Inferior parietal cortex (tissue), 1 donor: ENCODE results near the gene CHSY3.

Source experiments
- DNase-seq: peaks from one replicate; pipeline ENCODE4 v3.0.0-alpha.2; 2016; ENCODE audit errors: extremely low spot score

CHSY3 gene

DNA sequence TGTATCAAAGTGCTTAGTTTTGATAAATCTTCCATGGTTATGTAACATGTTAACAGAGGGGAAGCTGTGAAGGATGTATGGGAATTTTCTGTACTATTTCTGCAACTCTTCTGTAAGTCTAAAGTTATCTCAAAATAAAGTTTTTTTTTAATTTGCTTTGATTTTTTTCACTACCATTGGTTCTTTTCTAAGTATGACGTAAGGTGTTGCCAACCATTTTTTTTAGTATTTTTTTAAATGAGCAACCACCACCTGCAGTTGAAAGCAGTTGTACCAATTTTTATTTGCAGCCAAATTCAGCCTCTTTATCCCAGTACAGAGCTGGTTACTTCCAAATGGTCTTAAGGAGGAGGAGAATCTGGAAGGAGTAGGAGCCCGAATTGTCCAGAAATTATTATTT lies 192.2 kb downstream of the CHSY3 start:
- DNase-seq, result no peak

DNA sequence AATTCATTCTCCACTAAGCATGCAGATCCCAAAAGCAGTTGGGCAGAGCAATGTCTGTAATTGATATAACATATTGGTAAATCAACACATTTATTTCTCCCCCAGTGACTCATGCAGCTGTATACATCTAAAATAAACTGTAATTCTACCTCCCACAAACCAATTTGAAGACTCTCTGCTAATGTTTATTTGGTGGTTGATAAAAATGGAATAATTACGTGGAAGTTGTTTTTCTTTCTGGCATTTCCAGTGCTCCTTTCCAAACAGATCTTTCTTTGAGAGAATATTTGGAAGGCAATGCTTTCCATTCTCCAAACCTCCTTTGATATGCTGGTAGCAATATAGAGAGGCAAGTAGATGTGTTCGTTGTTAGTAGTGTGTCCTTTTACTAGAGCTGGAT lies 194.7 kb downstream of the CHSY3 start:
- DNase-seq, result no peak

DNA sequence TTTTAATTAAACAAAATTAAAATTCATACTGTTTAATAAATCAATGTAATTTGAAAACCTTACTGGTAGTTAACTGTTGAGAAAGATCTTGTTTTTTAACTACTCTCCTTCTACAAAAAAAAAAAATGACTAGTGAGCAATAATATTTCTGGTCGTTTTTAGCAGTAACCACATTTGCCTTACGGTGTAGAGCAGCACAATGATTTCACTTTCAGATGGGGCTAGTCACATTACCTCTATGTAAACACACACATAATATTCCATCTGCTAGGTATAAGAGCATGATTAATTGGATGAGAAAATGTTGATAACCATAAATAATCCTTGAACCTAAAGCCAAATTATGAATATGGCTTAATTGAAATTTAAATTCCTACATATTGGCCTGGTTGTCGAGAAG lies 198.1 kb downstream of the CHSY3 start:
- no peak for DNase-seq

- no peak for DNase-seq
Measured at GRCh38 chr5:130102960-130103359, 198.7 kb downstream of the CHSY3 start.

DNA sequence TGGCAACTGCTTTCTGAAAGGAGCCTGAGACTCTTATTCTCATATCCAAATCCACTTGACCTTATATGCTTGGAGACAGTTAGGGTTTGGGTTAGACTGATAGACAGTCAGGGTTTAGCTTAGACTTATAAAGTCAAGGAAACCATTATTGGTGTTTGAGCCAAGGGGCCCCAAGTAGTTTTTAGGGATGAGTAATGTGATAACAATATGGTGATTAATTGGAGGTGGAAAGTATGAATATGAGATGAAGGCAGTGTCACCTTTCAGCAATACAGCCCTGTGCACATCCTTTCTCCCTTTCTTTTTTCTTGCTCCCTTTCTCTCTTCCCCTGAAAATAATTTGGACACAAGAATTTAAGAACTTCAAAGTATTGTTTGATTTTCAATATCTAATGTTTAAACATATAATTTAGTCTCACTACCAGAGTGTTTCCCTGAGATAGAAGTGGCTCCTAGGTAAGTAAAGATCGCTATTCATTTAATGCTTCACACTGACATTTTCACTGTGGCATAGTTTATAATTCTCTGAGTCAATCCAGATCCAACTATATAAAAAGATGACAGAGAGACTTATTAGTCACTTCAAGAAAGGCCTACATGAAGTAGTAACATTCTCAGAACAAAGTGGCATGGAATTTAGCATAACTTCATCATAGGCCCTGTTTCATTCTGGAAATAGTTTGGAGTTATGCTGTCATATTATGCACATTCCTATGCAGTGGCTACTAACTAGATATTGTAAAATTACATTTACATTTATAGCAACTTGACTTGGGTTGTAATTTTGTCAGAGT lies 200.8 kb downstream of the CHSY3 start:
- DNase-seq, result no peak

- no peak for DNase-seq
Measured at GRCh38 chr5:130106480-130106879, 202.2 kb downstream of the CHSY3 start.

DNA sequence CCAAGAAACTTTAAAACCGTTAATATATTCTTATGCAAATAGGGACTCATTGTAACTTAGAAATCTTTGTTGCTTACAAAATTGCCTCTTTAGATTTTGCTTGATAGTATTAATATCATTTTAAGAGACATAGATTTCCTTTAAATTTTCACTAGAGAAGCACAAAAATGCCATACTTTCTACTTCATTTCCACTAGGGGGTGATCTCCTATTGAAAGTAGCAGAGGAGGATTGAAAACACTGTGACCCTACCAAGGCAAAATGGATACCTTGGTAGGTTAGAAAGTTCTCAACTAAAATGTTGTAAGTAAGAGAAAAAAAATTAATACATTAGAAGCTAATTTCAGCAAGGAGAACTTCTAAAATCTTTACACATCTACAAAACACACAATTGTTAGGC lies 204.9 kb downstream of the CHSY3 start:
- no peak for DNase-seq

GRCh38 chr5:130110328-130110727 lies 206.1 kb downstream of the CHSY3 start:
- DNase-seq, result no peak

GRCh38 chr5:130111746-130112145 lies 207.5 kb downstream of the CHSY3 start:
- no peak for DNase-seq

GRCh38 chr5:130112246-130112645 lies 208.0 kb downstream of the CHSY3 start:
- DNase-seq, result no peak

DNA sequence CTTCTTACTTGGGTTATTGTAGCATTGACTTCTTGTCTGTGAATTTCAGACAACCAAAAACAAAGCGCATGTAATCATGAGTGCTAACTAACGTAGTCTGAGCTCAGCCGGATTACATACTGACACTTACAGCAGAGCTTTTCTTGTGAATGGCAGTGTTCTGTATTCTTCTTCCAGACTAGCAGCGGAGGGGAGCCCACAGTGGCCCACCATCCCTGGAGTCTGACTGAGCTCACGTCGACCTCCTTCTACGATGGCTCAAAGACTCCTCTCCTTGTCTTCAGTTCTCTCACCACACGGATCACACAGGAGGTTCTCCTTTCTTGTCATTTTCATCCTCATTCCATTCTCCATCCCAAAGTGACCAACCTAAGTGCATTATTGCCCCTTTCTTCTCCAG lies 211.4 kb downstream of the CHSY3 start:
- no peak for DNase-seq

DNA sequence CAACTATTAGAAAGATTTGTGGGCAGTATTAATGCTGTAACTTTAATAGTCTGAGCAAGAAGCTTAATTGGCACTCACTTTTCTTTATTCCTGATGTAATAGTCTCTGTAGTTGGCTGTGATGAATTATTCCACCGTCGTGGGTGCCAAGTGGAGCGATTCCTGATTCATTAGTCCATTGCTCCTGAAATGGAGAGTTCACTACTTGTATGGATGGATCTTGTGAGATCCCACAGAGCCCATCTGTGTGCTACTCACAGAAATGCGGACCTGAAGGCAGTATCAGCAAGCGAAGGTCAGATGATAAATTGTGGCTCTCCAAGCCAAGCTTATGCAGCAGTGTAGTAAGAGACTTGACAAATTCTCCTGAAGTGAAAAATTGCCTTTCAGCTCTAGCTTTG lies 212.2 kb downstream of the CHSY3 start:
- DNase-seq, result no peak

DNA sequence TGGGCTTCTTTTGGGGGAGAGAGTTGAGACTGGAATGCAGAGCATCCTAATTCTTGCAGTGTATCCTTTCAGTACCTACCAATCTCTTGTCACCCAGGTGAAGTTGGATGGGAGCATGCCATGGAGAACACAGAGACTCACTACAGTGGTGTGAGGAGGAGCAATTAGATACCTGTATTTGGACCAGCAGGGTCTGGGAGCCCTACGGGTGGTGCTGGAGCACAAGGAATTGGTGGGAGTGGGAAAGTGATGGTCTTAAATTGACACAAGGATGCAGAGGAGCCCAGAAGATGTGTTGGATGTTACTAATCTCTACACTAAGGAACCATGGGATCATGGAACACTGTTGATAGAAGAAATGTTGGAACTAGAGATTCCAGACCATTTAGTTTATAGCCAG lies 212.7 kb downstream of the CHSY3 start:
- DNase-seq, result no peak

DNA sequence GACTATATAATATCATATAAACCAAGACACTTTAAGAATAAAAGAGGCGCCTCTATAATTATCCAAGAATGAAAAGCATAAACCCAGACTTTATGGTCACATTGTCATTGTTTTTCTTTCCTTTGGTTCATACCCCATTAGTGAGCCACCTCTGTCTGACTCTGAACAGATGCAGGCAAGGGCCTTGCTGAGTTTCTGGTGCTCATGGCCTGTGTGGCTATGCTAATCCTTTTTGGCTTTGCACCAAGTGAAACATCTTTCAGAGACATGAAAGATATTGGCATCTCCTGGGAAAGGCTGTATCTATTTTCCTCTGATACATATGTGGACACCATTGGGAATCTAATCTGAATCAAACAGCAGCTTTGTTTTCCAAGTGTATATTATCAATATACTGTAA lies 222.5 kb downstream of the CHSY3 start:
- DNase-seq, result no peak

- DNase-seq, result no peak
Measured at GRCh38 chr5:130135506-130135905, 231.2 kb downstream of the CHSY3 start.

DNA sequence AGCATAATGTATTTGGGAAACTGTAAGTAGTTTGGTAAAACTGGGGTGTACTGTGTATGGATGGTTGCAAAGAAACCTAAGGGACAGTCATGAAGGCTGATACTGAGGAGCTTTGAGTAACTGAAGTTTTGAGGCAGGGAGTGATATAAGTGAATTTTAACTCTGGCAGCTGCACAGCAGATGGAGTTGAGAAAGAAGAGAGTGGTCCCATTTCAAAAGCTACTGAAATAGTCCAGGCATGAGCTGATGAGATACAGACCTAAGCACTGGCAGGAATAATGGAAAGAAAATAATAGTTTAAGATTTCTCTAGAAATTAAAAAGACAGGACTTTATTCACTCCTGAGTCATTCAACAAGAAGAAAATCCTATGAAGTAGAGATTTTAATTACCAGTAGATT lies 232.0 kb downstream of the CHSY3 start:
- no peak for DNase-seq

- DNase-seq, result no peak
Measured at GRCh38 chr5:130137681-130138080, 233.4 kb downstream of the CHSY3 start.

GRCh38 chr5:130138406-130139045 lies 234.3 kb downstream of the CHSY3 start:
- DNase-seq, result no peak

DNA sequence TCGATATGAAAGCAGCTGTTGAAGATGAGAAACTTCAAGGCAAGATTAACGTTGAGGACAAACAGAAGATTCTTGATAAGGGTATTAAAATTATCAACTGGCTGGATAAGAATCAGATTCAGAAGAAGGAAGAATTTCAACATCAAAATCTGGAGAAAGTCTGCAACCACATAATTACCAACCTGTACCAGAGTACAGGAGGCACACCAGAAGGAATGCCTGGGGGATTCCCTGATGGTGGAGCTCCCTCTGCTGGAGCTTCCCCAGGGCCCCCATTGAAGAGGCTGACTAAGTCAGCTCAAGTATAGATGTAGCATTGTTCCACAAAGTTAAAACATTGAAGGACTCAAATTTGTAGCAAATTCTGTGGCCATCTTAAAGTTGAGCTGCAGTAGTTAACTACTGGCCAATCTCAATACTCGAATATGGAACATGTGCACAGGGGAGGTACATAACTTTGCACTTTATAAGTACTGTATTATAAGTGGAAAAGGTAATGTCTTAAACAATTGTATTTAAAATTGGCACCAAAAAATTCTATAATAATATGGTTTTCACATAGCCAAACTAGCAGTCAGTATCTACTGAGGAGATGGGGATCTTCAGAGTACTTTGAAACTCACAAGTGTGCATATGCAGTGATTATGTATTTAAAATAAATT lies 237.5 kb downstream of the CHSY3 start:
- peak; percentile 33 for DNase-seq

- no peak for DNase-seq
Measured at GRCh38 chr5:130151239-130151638, 247.0 kb downstream of the CHSY3 start.

DNA sequence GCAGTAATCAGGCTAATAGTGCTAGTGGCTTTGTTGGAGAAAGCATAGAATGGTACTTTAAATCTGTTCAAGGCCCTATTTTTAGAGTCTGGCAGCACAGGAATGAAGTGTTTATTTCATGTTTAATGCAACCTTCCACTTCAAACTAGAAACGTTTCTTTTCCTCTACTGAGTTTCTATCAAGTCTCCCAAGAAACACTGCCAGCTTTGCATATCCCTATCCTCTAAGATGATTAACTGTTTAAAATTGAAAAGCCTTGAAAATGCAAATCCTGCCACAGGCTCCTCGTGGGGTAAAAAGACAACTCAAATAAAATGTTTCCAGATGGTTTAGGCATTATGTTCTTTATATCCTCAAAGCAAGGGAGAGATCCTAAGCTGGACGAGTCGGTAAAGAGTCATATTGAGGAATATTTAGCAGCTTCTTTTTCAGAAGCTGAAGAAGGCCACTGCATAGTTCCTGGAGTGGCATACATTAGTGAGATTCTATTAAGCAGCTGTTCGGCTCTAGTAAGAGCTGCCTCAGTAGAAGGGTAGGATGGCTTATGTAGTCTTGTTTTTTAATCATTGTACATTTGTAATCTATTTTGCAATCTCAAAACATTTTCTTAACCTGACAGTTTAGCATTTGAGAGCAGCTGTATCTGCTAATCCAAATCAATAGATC lies 251.2 kb downstream of the CHSY3 start:
- peak; percentile 48 for DNase-seq

GRCh38 chr5:130158036-130158435 lies 253.8 kb downstream of the CHSY3 start:
- DNase-seq, result no peak
